ENCODE results near the gene BID. TPM values are rescaled to one million over a fixed set of nuclear protein-coding genes. Genes with fewer than 3 reads are reported as not detected.

The BID gene
- total RNA-seq, 2 experiments from 2014 or later, result 59.9 to 60.3 TPM

- TF ChIP-seq, protein P1, sequence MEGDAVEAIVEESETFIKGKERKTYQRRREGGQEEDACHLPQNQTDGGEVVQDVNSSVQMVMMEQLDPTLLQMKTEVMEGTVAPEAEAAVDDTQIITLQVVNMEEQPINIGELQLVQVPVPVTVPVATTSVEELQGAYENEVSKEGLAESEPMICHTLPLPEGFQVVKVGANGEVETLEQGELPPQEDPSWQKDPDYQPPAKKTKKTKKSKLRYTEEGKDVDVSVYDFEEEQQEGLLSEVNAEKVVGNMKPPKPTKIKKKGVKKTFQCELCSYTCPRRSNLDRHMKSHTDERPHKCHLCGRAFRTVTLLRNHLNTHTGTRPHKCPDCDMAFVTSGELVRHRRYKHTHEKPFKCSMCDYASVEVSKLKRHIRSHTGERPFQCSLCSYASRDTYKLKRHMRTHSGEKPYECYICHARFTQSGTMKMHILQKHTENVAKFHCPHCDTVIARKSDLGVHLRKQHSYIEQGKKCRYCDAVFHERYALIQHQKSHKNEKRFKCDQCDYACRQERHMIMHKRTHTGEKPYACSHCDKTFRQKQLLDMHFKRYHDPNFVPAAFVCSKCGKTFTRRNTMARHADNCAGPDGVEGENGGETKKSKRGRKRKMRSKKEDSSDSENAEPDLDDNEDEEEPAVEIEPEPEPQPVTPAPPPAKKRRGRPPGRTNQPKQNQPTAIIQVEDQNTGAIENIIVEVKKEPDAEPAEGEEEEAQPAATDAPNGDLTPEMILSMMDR (conservative IDR thresholded peaks at IDR 0.05; ENCODE audit: low read length), result no peak
- no peak for TF ChIP-seq EZH2phosphoT487 (IDR thresholded peaks at IDR 0.05; ENCODE audit: borderline replicate concordance, low read depth, low read length)
- no peak for DNase-seq (ENCODE audit: low spot score)
- H3K4me1 ChIP-seq (ENCODE audit: insufficient read depth, low read length, poor library complexity, severe bottlenecking), result no peaks in the 10 kb centered on the region
Measured at GRCh38 chr22:17725500-17725796, 48.8 kb downstream of the BID start.

DNA sequence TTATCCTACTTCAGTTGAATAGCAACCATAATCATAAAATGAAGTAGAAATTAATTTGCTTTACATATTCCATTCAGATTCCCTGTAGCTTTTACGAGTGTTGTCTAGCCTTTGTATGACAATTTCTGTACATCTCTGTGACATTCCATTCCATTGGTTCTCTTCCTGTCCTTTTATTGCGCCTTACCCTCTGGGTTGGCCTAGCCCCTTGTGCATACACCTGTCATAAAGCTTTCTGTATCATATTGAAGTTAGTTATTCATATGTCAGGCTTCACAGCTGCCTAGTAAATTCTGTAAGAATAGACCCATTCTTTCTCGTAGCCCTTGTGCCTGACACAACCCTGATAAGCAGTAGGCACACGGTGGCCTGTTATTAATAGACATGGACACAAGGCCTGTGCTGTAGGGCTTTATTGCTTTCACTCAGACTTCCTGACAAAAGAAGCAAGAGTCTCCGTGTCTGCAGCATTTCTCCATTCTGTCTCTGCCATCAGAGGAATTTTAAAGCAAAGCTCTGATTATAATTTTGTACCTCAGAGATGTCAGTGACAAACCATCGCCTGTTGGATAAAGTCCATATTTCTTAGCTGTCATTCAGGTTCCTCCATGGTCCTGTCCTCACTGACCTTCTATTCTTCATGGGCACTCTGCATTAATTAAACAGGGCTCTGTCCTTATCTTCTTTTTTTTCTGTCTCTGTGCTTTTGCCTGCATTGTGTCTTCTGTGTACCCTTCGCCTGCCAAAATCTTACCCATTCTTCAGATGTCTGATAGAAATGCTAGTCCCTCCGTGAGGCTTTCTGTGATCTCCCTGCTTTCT is 49.4 kb downstream of the BID start:
- Histone ChIP-seq H4K20me1 (ENCODE audit: insufficient read depth, low read length) (no peaks in the 10 kb centered on the region), H3K9me2 (ENCODE audit: insufficient read depth, low read length) (no peaks in the 10 kb centered on the region), H3K27ac (ENCODE audit: low read depth, low read length, poor library complexity, severe bottlenecking) (no peak overlapping the region), H3K4me2 (ENCODE audit: low read length) (no peak overlapping the region), H3K4me3 (ENCODE audit: low read depth, low read length, poor library complexity, severe bottlenecking) (no peak overlapping the region), H3K4me1 (ENCODE audit: insufficient read depth, low read length, poor library complexity, severe bottlenecking) (no peaks in the 10 kb centered on the region), H3K36me3 (ENCODE audit: insufficient read depth, low read length) (peaks cover 24% of the 10 kb centered on the region; the same call in 1 of the 2 replicates), H2AFZ (ENCODE audit: low read length) (no peak overlapping the region), H3K79me2 (ENCODE audit: insufficient read depth, low read depth, low read length) (no peaks in the 10 kb centered on the region), H3K9me3 (ENCODE audit: low read length) (no peaks in the 10 kb centered on the region)
- intact Hi-C loops (cut with micrococcal nuclease; ENCODE audit: unreplicated experiment), result no loop called here
- no peak for TF ChIP-seq EZH2phosphoT487 (IDR thresholded peaks at IDR 0.05; ENCODE audit: borderline replicate concordance, low read depth, low read length)
- TF ChIP-seq, protein P1 (conservative IDR thresholded peaks at IDR 0.05; ENCODE audit: low read length), result no peak
- ChIA-PET CTCF (ENCODE audit: unreplicated experiment) (no interaction called here), POLR2A (no interaction called here)
- no peak for DNase-seq (ENCODE audit: low spot score)
- BruUV-seq (replicated peaks), result no TSS peak

More at GRCh38 chr22:17725500-17725796, 48.8 kb downstream of the BID start:
- intact Hi-C loops (cut with micrococcal nuclease; ENCODE audit: unreplicated experiment), result no loop called here
- H3K36me3 ChIP-seq (ENCODE audit: insufficient read depth, low read length), result peaks cover 30% of the 10 kb centered on the region; the same call in 1 of the 2 replicates
- no peaks in the 10 kb centered on the region for H3K9me3 ChIP-seq (ENCODE audit: low read length)
- CTCF ChIA-PET (ENCODE audit: unreplicated experiment), result no interaction called here
- no peak overlapping the region for H3K27ac ChIP-seq (ENCODE audit: low read depth, low read length, poor library complexity, severe bottlenecking)
- H3K79me2 ChIP-seq (ENCODE audit: insufficient read depth, low read depth, low read length), result no peaks in the 10 kb centered on the region
- POLR2A ChIA-PET, result no interaction called here
- H3K9me2 ChIP-seq (ENCODE audit: insufficient read depth, low read length), result no peaks in the 10 kb centered on the region
- no peaks in the 10 kb centered on the region for H4K20me1 ChIP-seq (ENCODE audit: insufficient read depth, low read length)
- H2AFZ ChIP-seq (ENCODE audit: low read length), result no peak overlapping the region
- H3K4me3 ChIP-seq (ENCODE audit: low read depth, low read length, poor library complexity, severe bottlenecking), result no peak overlapping the region
- no peak overlapping the region for H3K4me2 ChIP-seq (ENCODE audit: low read length)
- no TSS peak for BruUV-seq (replicated peaks)

DNA sequence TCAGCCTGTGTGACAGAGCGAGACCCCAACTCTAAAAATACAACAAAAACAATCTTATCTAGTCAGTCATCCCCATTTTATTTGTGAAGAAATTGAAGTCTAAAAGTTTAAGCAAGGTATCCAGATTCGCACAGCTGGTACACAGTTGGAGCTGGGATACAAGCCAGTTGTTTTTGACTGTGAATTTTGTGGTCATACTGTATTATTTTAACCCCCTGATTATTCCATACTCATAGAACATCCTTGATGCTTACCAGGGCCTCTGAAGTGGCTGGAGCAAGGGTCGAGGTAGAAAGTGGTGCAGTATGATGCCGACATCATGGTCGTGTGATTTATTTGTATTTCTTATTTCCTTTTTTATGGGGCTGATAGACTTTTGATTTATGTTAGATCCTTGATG is 50.0 kb downstream of the BID start:
- no TSS peak for BruUV-seq (replicated peaks)
- no peak overlapping the region for H3K4me3 ChIP-seq (ENCODE audit: low read depth, low read length, poor library complexity, severe bottlenecking)
- no peaks in the 10 kb centered on the region for H3K79me2 ChIP-seq (ENCODE audit: insufficient read depth, low read depth, low read length)
- H4K20me1 ChIP-seq (ENCODE audit: insufficient read depth, low read length), result no peaks in the 10 kb centered on the region
- ChIA-PET CTCF (ENCODE audit: unreplicated experiment) (no interaction called here), POLR2A (interaction anchor here (0.6 kb wide), 1 partner anchor 348 kb away, joined by 3 read pairs; no protein-coding TSS in a partner anchor)
- H3K36me3 ChIP-seq (ENCODE audit: insufficient read depth, low read length), result peaks cover 18% of the 10 kb centered on the region; the same call in 1 of the 2 replicates
- no peak overlapping the region for H3K4me2 ChIP-seq (ENCODE audit: low read length)
- no peak for TF ChIP-seq EZH2phosphoT487 (IDR thresholded peaks at IDR 0.05; ENCODE audit: borderline replicate concordance, low read depth, low read length)
- TF ChIP-seq, protein P1 (conservative IDR thresholded peaks at IDR 0.05; ENCODE audit: low read length), result no peak
- H2AFZ ChIP-seq (ENCODE audit: low read length), result no peak overlapping the region
- H3K27ac ChIP-seq (ENCODE audit: low read depth, low read length, poor library complexity, severe bottlenecking), result no peak overlapping the region
- DNase-seq (ENCODE audit: low spot score), result no peak
- intact Hi-C loops (cut with micrococcal nuclease; ENCODE audit: unreplicated experiment), result no loop called here
- no peaks in the 10 kb centered on the region for H3K4me1 ChIP-seq (ENCODE audit: insufficient read depth, low read length, poor library complexity, severe bottlenecking)
- H3K9me2 ChIP-seq (ENCODE audit: insufficient read depth, low read length), result no peaks in the 10 kb centered on the region
- H3K9me3 ChIP-seq (ENCODE audit: low read length), result no peaks in the 10 kb centered on the region

Data from OCI-LY7 (cell line).